NCI-H2196 treated with DMSO at 0.1 percent for 48 hours (cell line): ENCODE results near the gene PCNX2.

Experiments
- DNase-seq: peaks from one replicate; lab custom pipeline; 2025; ENCODE audit not compliant: unreplicated experiment; lab: John Stamatoyannopoulos, UW

PCNX2 gene

DNA sequence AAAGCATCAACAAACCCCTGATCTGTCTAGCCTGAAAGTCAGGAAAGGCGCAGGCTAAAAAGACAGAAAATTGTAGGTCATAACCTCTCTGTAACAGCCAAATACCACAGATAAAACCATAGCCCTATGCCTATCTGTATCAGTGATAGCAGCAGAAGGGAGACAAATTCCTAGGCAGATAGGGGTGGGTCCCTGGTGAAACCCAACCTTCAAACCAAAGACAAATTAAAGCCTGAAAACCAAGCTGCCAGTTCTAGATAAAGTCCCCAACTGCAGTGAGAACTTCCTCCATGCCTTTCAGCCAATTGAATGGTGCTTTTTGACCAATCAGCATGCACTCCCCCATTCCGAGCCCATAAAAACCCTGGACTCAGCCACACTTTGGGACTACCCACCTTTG lies 229.8 kb downstream of the PCNX2 start:
- no peak for DNase-seq

DNA sequence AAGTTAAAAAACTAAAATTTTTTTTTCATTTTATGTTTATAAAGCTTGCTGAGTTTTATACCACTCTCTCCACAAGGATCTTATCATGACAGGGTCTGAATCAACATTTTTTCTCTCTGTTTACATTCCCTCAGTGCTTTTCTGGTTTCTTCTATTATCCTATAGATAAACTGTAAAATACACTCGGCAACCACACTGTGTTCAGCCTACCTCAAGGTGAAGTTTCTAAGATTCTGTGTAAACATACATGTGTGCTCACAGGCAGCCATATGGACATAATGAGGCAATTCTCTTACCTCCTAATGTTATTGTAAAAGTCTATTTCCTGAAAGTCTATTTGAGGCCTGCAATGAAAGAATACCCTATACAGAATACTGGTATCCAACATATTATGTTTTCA lies 230.5 kb downstream of the PCNX2 start:
- no peak for DNase-seq

DNA sequence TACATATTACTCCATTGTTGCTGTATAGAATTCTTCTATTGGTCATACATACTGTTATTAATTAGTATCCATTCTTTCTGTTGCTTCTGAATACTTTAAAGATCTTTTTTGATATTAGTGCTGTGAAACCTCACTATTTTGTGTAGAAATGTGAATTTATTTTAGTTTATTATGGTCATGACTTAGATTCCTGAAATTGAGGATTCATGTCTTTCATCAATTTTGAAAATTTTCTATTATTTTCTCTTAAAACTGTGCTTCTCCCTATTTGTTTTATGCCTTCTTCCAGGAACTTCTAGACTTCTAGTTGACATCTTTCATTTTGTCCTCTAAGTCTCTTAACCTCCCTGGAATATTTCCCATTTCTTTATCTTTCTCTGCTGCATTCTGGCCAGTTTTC lies 232.1 kb downstream of the PCNX2 start:
- no peak for DNase-seq

- DNase-seq, result no peak
Measured at GRCh38 chr1:233061265-233061664, 234.3 kb downstream of the PCNX2 start.

GRCh38 chr1:233060461-233060994 lies 235.0 kb downstream of the PCNX2 start:
- DNase-seq, result no peak

- no peak for DNase-seq
Measured at GRCh38 chr1:233057836-233058235, 237.7 kb downstream of the PCNX2 start.

- no peak for DNase-seq
Measured at GRCh38 chr1:233055879-233056641, 239.5 kb downstream of the PCNX2 start.

DNA sequence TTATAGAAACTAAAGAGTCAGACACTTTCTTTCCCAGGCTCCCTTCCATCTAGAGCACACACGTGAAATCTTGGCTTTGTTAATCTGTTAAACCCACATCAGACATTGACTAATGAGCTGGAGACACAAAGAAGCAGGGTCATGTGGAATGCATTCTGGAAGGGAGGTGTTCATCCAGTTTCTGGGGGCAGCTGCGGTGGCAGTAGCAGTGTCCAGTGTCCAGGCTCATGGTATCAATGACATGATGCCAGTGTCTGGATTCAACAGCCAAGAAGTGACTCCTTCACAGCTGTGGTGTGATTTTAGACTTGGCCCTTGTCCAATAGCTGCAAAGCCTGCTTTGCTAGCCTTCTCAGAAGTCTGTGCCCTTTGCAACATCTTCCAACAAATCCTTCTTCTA lies 249.9 kb downstream of the PCNX2 start:
- no peak for DNase-seq

DNA sequence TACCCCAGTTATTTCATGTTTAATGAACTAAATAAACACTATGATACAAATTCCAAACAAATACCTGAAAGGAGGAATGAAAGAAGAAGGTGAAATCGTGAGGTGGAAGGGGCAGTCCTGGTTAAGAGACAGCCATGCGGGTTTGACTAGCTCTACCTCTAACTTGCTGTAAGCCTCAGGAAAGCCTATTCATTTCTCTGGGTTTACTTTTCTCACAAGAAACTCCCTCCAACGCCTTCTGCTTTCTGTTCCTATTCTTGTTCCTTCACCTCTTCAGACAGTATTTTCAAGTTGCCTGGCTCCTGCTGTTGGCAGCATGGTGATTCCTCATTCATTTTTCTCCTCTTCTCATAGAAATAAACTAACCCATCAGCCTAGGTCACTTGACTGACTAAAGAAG lies 252.7 kb downstream of the PCNX2 start:
- no peak for DNase-seq

- no peak for DNase-seq
Measured at GRCh38 chr1:233040494-233040893, 255.0 kb downstream of the PCNX2 start.

DNA sequence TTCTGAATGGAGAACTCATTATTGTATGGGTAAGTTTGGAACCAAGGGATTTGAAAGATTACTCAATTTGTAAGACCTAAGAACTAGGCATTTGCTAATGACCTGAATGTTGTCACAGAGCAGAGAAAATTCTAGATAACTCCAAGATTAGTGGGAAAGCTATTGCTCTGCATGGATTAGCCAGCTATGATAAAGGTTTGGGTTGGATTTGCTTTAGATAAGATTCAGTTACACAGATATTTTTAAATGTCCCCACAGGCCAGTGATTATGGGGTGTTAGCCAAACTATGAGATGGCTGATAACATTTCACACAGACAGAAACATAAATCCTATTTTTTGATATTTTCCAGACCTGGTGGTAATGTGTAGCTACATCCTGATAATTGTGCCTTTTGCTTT lies 256.9 kb downstream of the PCNX2 start:
- no peak for DNase-seq

GRCh38 chr1:233037843-233038242 lies 257.7 kb downstream of the PCNX2 start:
- DNase-seq, result no peak

DNA sequence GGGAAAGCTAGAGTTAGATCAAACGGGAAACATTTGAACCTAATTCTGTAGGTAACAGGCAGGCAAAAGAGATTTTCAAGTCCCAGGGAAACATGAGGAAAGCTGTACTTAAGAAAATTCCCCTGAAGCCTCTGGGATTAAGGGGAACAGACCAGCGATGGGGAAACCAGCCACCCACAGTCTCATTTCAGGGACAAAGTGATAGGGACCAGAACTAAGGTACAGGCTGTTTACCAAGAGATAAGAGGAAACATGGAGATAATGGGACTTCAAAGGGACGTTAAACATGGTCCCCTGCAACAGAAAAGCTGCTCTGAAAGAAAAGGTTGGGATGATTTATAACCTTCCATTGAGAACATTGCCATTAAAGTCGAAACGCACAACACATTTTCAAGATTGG lies 260.7 kb downstream of the PCNX2 start:
- DNase-seq, result no peak

GRCh38 chr1:233033361-233033760 lies 262.2 kb downstream of the PCNX2 start:
- no peak for DNase-seq

GRCh38 chr1:233032916-233033315 lies 262.6 kb downstream of the PCNX2 start:
- DNase-seq, result no peak

GRCh38 chr1:233031521-233031920 lies 264.0 kb downstream of the PCNX2 start:
- no peak for DNase-seq

DNA sequence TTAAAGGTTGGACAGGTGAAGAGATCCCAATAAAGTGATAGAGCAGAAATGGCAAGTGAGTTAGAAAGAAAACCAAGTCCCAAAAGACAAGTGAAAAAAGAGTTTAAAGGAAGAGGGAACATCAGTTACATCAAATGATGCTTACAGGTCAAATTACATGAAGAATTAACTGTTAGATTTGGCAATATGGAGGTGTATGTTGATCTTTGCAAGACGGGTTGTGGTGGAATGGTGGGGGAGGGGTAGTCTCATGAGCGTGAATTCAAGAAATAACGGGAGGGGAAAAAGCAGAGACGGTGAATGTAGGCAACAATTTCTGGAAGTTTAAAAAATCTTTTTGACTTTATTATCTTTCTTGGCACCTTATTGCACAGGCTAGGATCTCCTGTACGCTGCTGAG lies 268.5 kb downstream of the PCNX2 start:
- DNase-seq, result no peak

DNA sequence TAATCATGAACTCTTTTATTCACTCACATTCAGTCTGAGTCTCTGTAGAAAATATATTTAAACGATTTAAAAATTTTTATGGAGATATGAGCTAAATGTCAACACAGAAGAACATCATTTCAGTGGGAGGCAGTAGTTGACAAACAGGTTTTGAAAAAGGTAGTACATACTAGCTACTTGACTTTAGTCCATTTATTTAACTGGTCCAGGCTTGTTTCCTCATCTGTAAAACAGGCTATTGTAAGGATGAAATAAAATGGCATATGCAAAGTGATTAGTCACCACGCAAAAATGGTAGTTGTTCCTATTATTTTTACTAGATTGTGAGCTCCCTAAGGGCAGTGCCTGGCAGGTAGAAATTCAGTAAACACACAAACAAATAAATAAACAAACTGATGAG lies 270.0 kb downstream of the PCNX2 start:
- no peak for DNase-seq

DNA sequence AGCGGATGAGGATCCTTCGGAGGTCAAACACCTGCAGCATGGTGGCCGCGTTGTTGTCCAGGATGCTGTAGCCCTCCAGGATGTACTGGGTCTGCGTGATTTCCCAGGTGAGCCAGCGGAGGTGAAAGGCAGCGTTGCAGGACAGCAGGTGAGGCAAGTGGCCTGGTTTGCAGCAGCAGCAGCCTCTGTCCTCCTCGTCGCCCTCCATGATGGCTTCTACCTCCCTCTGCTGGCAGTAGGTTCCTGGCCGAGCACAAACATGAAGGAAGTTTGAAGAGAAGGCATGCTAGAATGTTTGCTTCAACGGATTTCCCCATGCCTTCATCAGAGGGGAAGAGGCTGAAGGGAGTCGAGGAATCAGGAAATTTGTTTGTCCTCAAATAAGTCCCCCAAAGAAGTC lies 270.4 kb downstream of the PCNX2 start:
- DNase-seq, result no peak

DNA sequence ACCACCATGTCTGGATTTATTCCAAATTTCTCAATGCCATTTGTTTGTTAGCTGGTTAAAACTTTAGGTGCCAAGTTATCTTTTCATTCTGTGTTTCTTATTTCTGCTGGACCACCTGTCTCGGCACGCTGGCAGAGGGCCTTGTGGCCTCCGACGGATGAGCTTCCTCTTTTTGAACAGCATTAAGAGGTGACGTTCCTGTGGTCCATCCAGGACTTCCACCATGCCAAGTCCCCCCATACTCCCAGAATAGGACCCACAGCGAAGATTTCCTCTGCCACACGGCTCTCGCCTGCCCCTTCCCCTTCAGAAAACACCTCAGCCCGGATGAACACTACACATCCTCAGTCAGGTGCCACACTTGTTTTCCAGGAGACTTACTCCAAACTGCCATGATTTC lies 271.3 kb downstream of the PCNX2 start:
- no peak for DNase-seq

DNA sequence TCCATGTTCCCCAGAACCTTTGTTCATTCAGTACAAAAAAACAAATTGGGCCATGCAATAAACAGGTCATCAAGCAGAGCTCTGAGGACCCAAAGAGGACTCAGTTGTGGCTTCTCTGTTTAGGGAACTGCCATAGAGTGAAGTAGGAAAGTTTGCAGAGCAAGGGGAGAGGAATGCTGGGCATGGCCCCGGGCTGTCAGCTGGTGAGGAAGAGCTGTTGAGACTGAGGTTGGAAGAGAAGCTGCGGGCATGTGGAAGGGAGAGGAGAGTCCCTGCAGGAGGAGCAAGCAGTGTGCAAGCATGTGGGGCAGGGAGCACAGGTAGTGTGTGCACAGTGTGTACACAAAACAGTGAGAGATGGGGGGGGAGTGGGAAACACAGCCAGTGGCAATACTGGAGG lies 273.3 kb downstream of the PCNX2 start:
- DNase-seq, result no peak

- no peak for DNase-seq
Measured at GRCh38 chr1:233020426-233020825, 275.1 kb downstream of the PCNX2 start.

DNA sequence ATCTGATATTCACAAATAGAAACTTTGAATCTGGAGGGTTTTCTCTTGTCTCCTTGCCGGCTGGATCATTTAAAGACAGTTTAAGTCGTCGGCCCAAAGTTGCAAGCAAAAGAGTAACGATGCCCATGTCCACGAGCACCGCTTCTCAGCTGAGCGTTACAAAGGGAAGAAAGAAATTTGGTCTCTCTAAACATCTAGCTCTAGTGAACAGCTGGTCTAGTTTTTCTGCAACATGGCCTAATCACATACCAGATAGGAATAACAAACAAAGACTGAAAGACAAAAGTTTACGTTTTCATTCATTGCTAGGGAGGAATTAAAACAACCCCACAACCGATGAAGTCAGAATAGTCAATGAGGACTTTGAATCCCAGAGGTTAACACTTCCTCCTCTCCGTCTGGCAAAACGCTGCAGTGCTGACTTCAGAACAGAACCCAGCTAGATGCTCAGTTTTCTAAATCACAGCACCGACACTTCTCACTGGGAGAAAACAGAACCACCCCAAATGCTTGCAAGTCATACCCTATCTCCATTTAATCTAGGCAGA lies 275.7 kb downstream of the PCNX2 start:
- DNase-seq, result no peak
